GM12892 (cell line): ENCODE results near the gene TTYH3.

Source experiments
- POLR2A ChIP-seq: IDR thresholded peaks from 2 replicates; pipeline ENCODE4 v1.6.1; 2011; ENCODE audit warnings: low read depth, low read length, control low read depth
- POLR2AphosphoS5 ChIP-seq: IDR thresholded peaks from 2 replicates; pipeline ENCODE4 v1.6.1; 2011; ENCODE audit warnings: low read depth, low read length, control low read depth
- TAF1 ChIP-seq: IDR thresholded peaks from 2 replicates; pipeline ENCODE4 v1.6.1; 2011; ENCODE audit warnings: low read depth, mild to moderate bottlenecking, control low read depth, low read length, borderline replicate concordance

GRCh38 chr7:2614631-2615330 is 17.0 kb upstream of the TTYH3 start:
- TF ChIP-seq POLR2A (no peak), POLR2AphosphoS5 (no peak), TAF1 (no peak)
